Tibial nerve (tissue), 3 donors: ENCODE results near the gene CADPS.

Experiments
- CTCF ChIP-seq, 5 experiments: fragments of 200-600 bp in 3 of 5; fragments of 450-650 bp in 2 of 5; sonication (generic) in 3 of 5; IDR thresholded peaks; one replicate each; pipeline ENCODE4 v1.5.1; 2016 to 2019; ENCODE audit warnings: antibody characterized with exemption in 5 of 5, mild to moderate bottlenecking in 3 of 5, moderate library complexity in 2 of 5
- POLR2A ChIP-seq, 2 donors: fragments of 450-650 bp; IDR thresholded peaks; one replicate each; pipeline ENCODE4 v1.6.1; 2017; ENCODE audit warnings: antibody characterized with exemption in 2 of 2, mild to moderate bottlenecking in 2 of 2, moderate library complexity in 2 of 2

GRCh38 chr3:62874711-62875557 is at the start of gene CADPS:
- no peak for TF ChIP-seq POLR2A (IDR thresholded peaks at IDR 0.05)
- TF ChIP-seq CTCF (IDR thresholded peaks at IDR 0.05), result no peak
